H9 (cell line): ENCODE measurements around the gene GALNT2. TPM values are rescaled to one million over a fixed set of nuclear protein-coding genes. Genes with fewer than 3 reads are reported as not detected.

ENCODE experiments used
- DNase-seq: peaks from one replicate; pipeline ENCODE4 v3.0.0-alpha.2; 2017
- H2AFZ ChIP-seq: one replicate; pipeline ENCODE4 v1.6.1; 2013; ENCODE audit warnings: mild to moderate bottlenecking, low read length, control low read depth, moderate library complexity
- H2AK5ac ChIP-seq: 2 replicates; pipeline ENCODE4 v1.6.1; 2013; ENCODE audit warnings: low read length, control low read depth, mixed read lengths; ENCODE audit not compliant: insufficient read length
- H2BK120ac ChIP-seq: one replicate; pipeline ENCODE4 v1.6.1; 2013; ENCODE audit warnings: low read depth, mild to moderate bottlenecking, low read length, control low read depth, inconsistent platforms; ENCODE audit not compliant: poor library complexity, severe bottlenecking
- H2BK12ac ChIP-seq: 2 replicates; pipeline ENCODE4 v1.6.1; 2013; ENCODE audit warnings: low read length, control low read depth, mixed read lengths, low read depth; ENCODE audit not compliant: insufficient read length
- H2BK15ac ChIP-seq: 2 replicates; pipeline ENCODE4 v1.6.1; 2013; ENCODE audit warnings: low read depth, low read length, control low read depth
- H2BK20ac ChIP-seq: one replicate; pipeline ENCODE4 v1.6.1; 2013; ENCODE audit warnings: low read depth, mild to moderate bottlenecking, low read length, control low read depth, inconsistent platforms; ENCODE audit not compliant: poor library complexity, severe bottlenecking
- H2BK5ac ChIP-seq: 2 replicates; pipeline ENCODE4 v1.6.1; 2013; ENCODE audit warnings: low read length, control low read depth, mixed read lengths; ENCODE audit not compliant: insufficient read length
- H3K14ac ChIP-seq: 2 replicates; pipeline ENCODE4 v1.6.1; 2013; ENCODE audit warnings: low read length, control low read depth; ENCODE audit not compliant: insufficient read depth
- H3K18ac ChIP-seq: 2 replicates; pipeline ENCODE4 v1.6.1; 2013; ENCODE audit warnings: low read depth, mild to moderate bottlenecking, mixed read lengths, low read length, control low read depth; ENCODE audit not compliant: insufficient read length
- H3K23ac ChIP-seq: 2 replicates; pipeline ENCODE4 v1.6.1; 2013; ENCODE audit warnings: low read length, control low read depth, mixed read lengths, low read depth; ENCODE audit not compliant: insufficient read length
- H3K23me2 ChIP-seq: 2 replicates; pipeline ENCODE4 v1.6.1; 2013; ENCODE audit warnings: low read depth, mild to moderate bottlenecking, mixed read lengths, low read length, control low read depth; ENCODE audit not compliant: insufficient read length, poor library complexity, severe bottlenecking
- H3K27ac ChIP-seq: 2 replicates; pipeline ENCODE4 v1.5.1; 2013; ENCODE audit warnings: low read length, control low read depth, mixed read lengths, low read depth; ENCODE audit not compliant: insufficient read length
- H3K27me3 ChIP-seq: 2 replicates; pipeline ENCODE4 v1.6.1; 2013; ENCODE audit warnings: low read length, control low read depth, inconsistent platforms; ENCODE audit not compliant: insufficient read depth
- H3K4ac ChIP-seq: 2 replicates; pipeline ENCODE4 v1.6.1; 2013; ENCODE audit warnings: low read depth, mild to moderate bottlenecking, control low read depth, inconsistent platforms, low read length, moderate library complexity
- H3K4me1 ChIP-seq: 2 replicates; pipeline ENCODE4 v1.6.1; 2013; ENCODE audit warnings: low read length, control low read depth, inconsistent platforms; ENCODE audit not compliant: insufficient read depth
- H3K4me2 ChIP-seq: 2 replicates; pipeline ENCODE4 v1.6.1; 2013; ENCODE audit warnings: low read length, control low read depth, mixed read lengths; ENCODE audit not compliant: insufficient read length, insufficient read depth
- H3K56ac ChIP-seq: 2 replicates; pipeline ENCODE4 v1.6.1; 2013; ENCODE audit warnings: low read depth, mild to moderate bottlenecking, mixed read lengths, low read length, control low read depth; ENCODE audit not compliant: insufficient read length
- H3K79me1 ChIP-seq: 2 replicates; pipeline ENCODE4 v1.6.1; 2013; ENCODE audit warnings: low read depth, mild to moderate bottlenecking, moderate library complexity, low read length, control low read depth, inconsistent platforms; ENCODE audit not compliant: insufficient read depth, poor library complexity, severe bottlenecking
- H3K79me2 ChIP-seq: 2 replicates; pipeline ENCODE4 v1.6.1; 2013; ENCODE audit warnings: low read length, control low read depth, inconsistent platforms; ENCODE audit not compliant: insufficient read depth
- H3K9ac ChIP-seq: 2 replicates; pipeline ENCODE4 v1.6.1; 2013; ENCODE audit warnings: low read length, control low read depth, mixed read lengths; ENCODE audit not compliant: insufficient read length; ENCODE audit errors: extremely low read depth
- H3K9me3 ChIP-seq: one replicate; pipeline ENCODE4 v1.6.1; 2013; ENCODE audit warnings: low read depth, low read length, inconsistent platforms; ENCODE audit not compliant: control insufficient read depth
- H3T11ph ChIP-seq: one replicate; pipeline ENCODE4 v1.6.1; 2013; ENCODE audit warnings: mild to moderate bottlenecking, low read length, control low read depth, inconsistent platforms
- H4K20me1 ChIP-seq: one replicate; pipeline ENCODE4 v1.6.1; 2013; ENCODE audit not compliant: control insufficient read depth, insufficient read length, insufficient read depth
- H4K5ac ChIP-seq: 2 replicates; pipeline ENCODE4 v1.6.1; 2013; ENCODE audit warnings: low read depth, mild to moderate bottlenecking, mixed read lengths, low read length, control low read depth; ENCODE audit not compliant: insufficient read length
- H4K8ac ChIP-seq: replicated peaks from 2 replicates; pipeline ENCODE4 v1.6.1; 2013; ENCODE audit warnings: low read length, control low read depth, mixed read lengths, low read depth; ENCODE audit not compliant: insufficient read length
- H4K91ac ChIP-seq: 2 replicates; pipeline ENCODE4 v1.6.1; 2013; ENCODE audit warnings: low read depth, mild to moderate bottlenecking, moderate library complexity, mixed read lengths, low read length, control low read depth; ENCODE audit not compliant: insufficient read length
- H3K27ac Mint-ChIP-seq, 3 experiments: 2 replicates in 2 of 3; 3 replicates in 1 of 3; pipeline ENCODE4 v1.8.0; 2020 to 2021; ENCODE audit warnings: mixed read lengths in 3 of 3, mild to moderate bottlenecking in 1 of 3, moderate library complexity in 1 of 3
- H3K27me3 Mint-ChIP-seq: 2 replicates; pipeline ENCODE4 v1.8.0; 2021; ENCODE audit warnings: low read depth, mild to moderate bottlenecking, moderate library complexity, mixed read lengths
- H3K36me3 Mint-ChIP-seq, 3 experiments: 2 replicates in 2 of 3; 3 replicates in 1 of 3; pipeline ENCODE4 v1.8.0; 2020 to 2021; ENCODE audit warnings: low read depth in 3 of 3, mixed read lengths in 3 of 3; ENCODE audit not compliant: insufficient read depth in 1 of 3
- H3K4me1 Mint-ChIP-seq, 2 experiments: 2 replicates each; pipeline ENCODE4 v1.8.0; 2020; ENCODE audit warnings: mixed read lengths in 2 of 2
- H3K4me3 Mint-ChIP-seq, 2 experiments: 2 replicates in 1 of 2; 3 replicates in 1 of 2; pipeline ENCODE4 v1.8.0; 2020 to 2021; ENCODE audit warnings: mild to moderate bottlenecking in 2 of 2, mixed read lengths in 2 of 2, moderate library complexity in 1 of 2
- H3K9me3 Mint-ChIP-seq, 2 experiments: 2 replicates in 1 of 2; 3 replicates in 1 of 2; pipeline ENCODE4 v1.8.0; 2020; ENCODE audit warnings: mild to moderate bottlenecking in 2 of 2, mixed read lengths in 2 of 2, moderate library complexity in 1 of 2
- CTCF ChIP-seq: fragments of 200-600 bp; sonication (generic); conservative IDR thresholded peaks from 3 replicates; pipeline ENCODE4 v1.8.0; 2021; ENCODE audit warnings: antibody characterized with exemption, mild to moderate bottlenecking
- WGBS: extraction: QIAGEN DNeasy Blood & Tissue Kit; methylation state at CpG from one replicate; pipeline ENCODE4 v1.1.7; 2013; ENCODE audit warnings: missing lambda C conversion rate, low lambda C conversion rate, mixed read lengths; ENCODE audit not compliant: insufficient read length; ENCODE audit errors: extremely low coverage; 5-methylcytosine and 5-hydroxymethylcytosine counted together
- total RNA-seq: library from RNA; stranded (reverse); gene quantifications from 2 replicates; pipeline ENCODE4 v1.2.1, GENCODE V29; 2021

GALNT2 gene
- total RNA-seq, 1 experiment from 2014 or later, result 57.6 TPM

- H4K91ac ChIP-seq, result no peak overlapping the region
- no peak overlapping the region for H2AFZ ChIP-seq
- H4K8ac ChIP-seq, result no peak overlapping the region
- no peak overlapping the region for H3K56ac ChIP-seq
- WGBS, result no CpG with 5 or more reads among the region's 15 CpGs
- no peaks in the 10 kb centered on the region for H4K20me1 ChIP-seq
- Mint-ChIP-seq H3K9me3 (peaks cover 6 to 7% of the 10 kb centered on the region in 2 experiments; a peak in 2 of 5 replicates), H3K4me1 (peaks cover 3 to 4% of the 10 kb centered on the region in 2 experiments; a peak in 3 of 4 replicates), H3K27me3 (no peaks in the 10 kb centered on the region), H3K36me3 (peaks cover 24 to 37% (median 37%) of the 10 kb centered on the region in 3 experiments), H3K27ac (no peak overlapping the region; a peak in 3 of 7 replicates), H3K4me3 (no peak overlapping the region)
- H3K27ac ChIP-seq, result no peak overlapping the region
- H2BK15ac ChIP-seq, result no peak overlapping the region
- no peaks in the 10 kb centered on the region for H3K9me3 ChIP-seq
- H3K79me2 ChIP-seq, result no peaks in the 10 kb centered on the region
- no peak overlapping the region for H2BK120ac ChIP-seq
- no peak overlapping the region for H4K5ac ChIP-seq
- H2AK5ac ChIP-seq, result no peak overlapping the region
- no peak overlapping the region for H2BK5ac ChIP-seq
- no peak overlapping the region for H3K18ac ChIP-seq
- no peak overlapping the region for H3K4ac ChIP-seq
- H3K14ac ChIP-seq, result no peak overlapping the region; the same call in 1 of the 2 replicates
- no peak for TF ChIP-seq CTCF
- H2BK20ac ChIP-seq, result no peak overlapping the region
- H3K4me1 ChIP-seq, result no peaks in the 10 kb centered on the region
- H3T11ph ChIP-seq, result no peak overlapping the region
- no peak for DNase-seq
- H3K4me2 ChIP-seq, result no peak overlapping the region
- no peak overlapping the region for H2BK12ac ChIP-seq
- no peaks in the 10 kb centered on the region for H3K23me2 ChIP-seq
- H3K27me3 ChIP-seq, result no peaks in the 10 kb centered on the region
- no peak overlapping the region for H3K23ac ChIP-seq
- no peak overlapping the region for H3K9ac ChIP-seq
- no peaks in the 10 kb centered on the region for H3K79me1 ChIP-seq
Measured at GRCh38 chr1:230243583-230244353, 176.7 kb downstream of the GALNT2 start.
